Hematopoietic multipotent progenitor cell treated with erythropoietin and hydrocortisone succinate and interleukin-3 and kit ligand, for 4 days (in vitro differentiated cells): Measurements from ENCODE around the gene SYCP2.
"Not testable (repeated sequence)": the region's sequence is repeated elsewhere in the genome, so short reads cannot be mapped to it uniquely, and the experiment has no call there.

Experiments
- DNase-seq: peaks from one replicate; pipeline ENCODE4 v3.0.0-alpha.2; 2015

Gene SYCP2

GRCh38 chr20:59902470-59902869 is 31.0 kb downstream of the SYCP2 start:
- no peak for DNase-seq

- DNase-seq: no peak
These were observed 37.5 kb downstream of the SYCP2 start for GRCh38 chr20:59895908-59896307.

GRCh38 chr20:59891581-59891980 is 41.9 kb downstream of the SYCP2 start:
- DNase-seq: no peak

- DNase-seq: not testable (repeated sequence)
These were observed 43.4 kb downstream of the SYCP2 start for GRCh38 chr20:59890035-59890434.

- DNase-seq: no peak
These were observed 45.4 kb downstream of the SYCP2 start for GRCh38 chr20:59888050-59888449.

- DNase-seq: no peak
These were observed 48.9 kb downstream of the SYCP2 start for GRCh38 chr20:59884494-59884893.

GRCh38 chr20:59880198-59880597 is 53.2 kb downstream of the SYCP2 start:
- no peak for DNase-seq

GRCh38 chr20:59873409-59873808 is 60.0 kb downstream of the SYCP2 start:
- no peak for DNase-seq

GRCh38 chr20:59871096-59871495 is 62.3 kb downstream of the SYCP2 start:
- peak; percentile 20 for DNase-seq

- DNase-seq: no peak
These were observed 67.1 kb downstream of the SYCP2 start for GRCh38 chr20:59866338-59866737.

- no peak for DNase-seq
These were observed 68.7 kb downstream of the SYCP2 start for GRCh38 chr20:59864726-59865125.

GRCh38 chr20:59863058-59863457 is 70.4 kb downstream of the SYCP2 start:
- DNase-seq: no peak

GRCh38 chr20:59861401-59861800 is 72.0 kb downstream of the SYCP2 start:
- DNase-seq: no peak

GRCh38 chr20:59858425-59858824 is 75.0 kb downstream of the SYCP2 start:
- DNase-seq: no peak

- no peak for DNase-seq
These were observed 75.5 kb downstream of the SYCP2 start for GRCh38 chr20:59857966-59858365.

- DNase-seq: peak; percentile 83
These were observed 76.5 kb downstream of the SYCP2 start for GRCh38 chr20:59856941-59857340.

- not testable (repeated sequence) for DNase-seq
These were observed 76.9 kb downstream of the SYCP2 start for GRCh38 chr20:59856526-59856925.

GRCh38 chr20:59850018-59850641 is 83.3 kb downstream of the SYCP2 start:
- DNase-seq: peak; percentile 75

- DNase-seq: no peak
These were observed 85.3 kb downstream of the SYCP2 start for GRCh38 chr20:59848182-59848581.

GRCh38 chr20:59845472-59845871 is 88.0 kb downstream of the SYCP2 start:
- no peak for DNase-seq

- DNase-seq: no peak
These were observed 94.0 kb downstream of the SYCP2 start for GRCh38 chr20:59839400-59839799.

- no peak for DNase-seq
These were observed 95.6 kb downstream of the SYCP2 start for GRCh38 chr20:59837623-59838394.

- DNase-seq: no peak
These were observed 96.7 kb downstream of the SYCP2 start for GRCh38 chr20:59836767-59837166.
